ENCODE results near the gene GPR119.

DNA sequence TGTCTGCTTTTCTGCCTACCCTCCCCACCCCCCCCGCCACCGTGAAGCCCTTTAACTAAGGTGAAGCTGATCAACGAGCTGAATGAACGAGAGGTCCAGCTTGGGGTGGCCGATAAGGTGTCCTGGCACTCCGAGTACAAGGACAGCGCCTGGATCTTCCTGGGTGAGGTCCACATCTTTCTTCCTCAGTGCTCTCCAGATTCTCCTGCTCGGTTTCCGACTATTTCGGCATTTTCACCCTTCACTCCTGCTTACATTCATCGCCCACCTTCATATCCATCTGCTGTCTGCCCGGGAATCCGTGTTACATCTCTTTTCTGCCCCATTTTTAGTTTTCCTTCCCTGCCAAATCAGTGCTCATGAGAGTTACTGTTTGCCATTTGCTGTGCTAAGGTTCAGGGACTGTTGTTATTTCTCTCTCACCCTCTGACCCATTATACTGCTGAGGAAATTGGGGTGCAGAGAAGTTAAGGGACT lies 16.8 kb upstream of the GPR119 start:
- no peak for TF ChIP-seq POLR2A (IDR thresholded peaks at IDR 0.05)
- TF ChIP-seq, protein P1, sequence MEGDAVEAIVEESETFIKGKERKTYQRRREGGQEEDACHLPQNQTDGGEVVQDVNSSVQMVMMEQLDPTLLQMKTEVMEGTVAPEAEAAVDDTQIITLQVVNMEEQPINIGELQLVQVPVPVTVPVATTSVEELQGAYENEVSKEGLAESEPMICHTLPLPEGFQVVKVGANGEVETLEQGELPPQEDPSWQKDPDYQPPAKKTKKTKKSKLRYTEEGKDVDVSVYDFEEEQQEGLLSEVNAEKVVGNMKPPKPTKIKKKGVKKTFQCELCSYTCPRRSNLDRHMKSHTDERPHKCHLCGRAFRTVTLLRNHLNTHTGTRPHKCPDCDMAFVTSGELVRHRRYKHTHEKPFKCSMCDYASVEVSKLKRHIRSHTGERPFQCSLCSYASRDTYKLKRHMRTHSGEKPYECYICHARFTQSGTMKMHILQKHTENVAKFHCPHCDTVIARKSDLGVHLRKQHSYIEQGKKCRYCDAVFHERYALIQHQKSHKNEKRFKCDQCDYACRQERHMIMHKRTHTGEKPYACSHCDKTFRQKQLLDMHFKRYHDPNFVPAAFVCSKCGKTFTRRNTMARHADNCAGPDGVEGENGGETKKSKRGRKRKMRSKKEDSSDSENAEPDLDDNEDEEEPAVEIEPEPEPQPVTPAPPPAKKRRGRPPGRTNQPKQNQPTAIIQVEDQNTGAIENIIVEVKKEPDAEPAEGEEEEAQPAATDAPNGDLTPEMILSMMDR (IDR thresholded peaks at IDR 0.05) = no peak

All from testis (tissue), 2 donors.